Thyroid gland (tissue), 4 donors: ENCODE data around the gene RHPN2. TPM values are rescaled to one million over a fixed set of nuclear protein-coding genes. Genes with fewer than 3 reads are reported as not detected.
A peak's percentile ranks its signal among the peaks of the same experiment; 100 is the strongest.

ENCODE experiments used
- DNase-seq, 2 donors: peaks; one replicate each; pipeline ENCODE4 v3.0.0-alpha.2; 2019
- H3K27ac ChIP-seq, 3 donors: fragments of 200-600 bp; sonication (generic); 1 replicate in 2 of 3; 2 replicates in 1 of 3; pipeline ENCODE4 v1.5.1; 2016 to 2019; ENCODE audit warnings: mild to moderate bottlenecking in 1 of 3, moderate library complexity in 1 of 3
- H3K27me3 ChIP-seq: fragments of 200-600 bp; sonication (generic); one replicate; pipeline ENCODE4 v1.5.1; 2019
- H3K36me3 ChIP-seq, 2 donors: fragments of 200-600 bp; sonication (generic); one replicate each; pipeline ENCODE4 v1.5.1; 2016 to 2019
- H3K4me1 ChIP-seq, 2 donors: fragments of 200-600 bp; sonication (generic); one replicate each; pipeline ENCODE4 v1.5.1; 2017 to 2019
- H3K4me3 ChIP-seq, 3 donors: fragments of 200-600 bp; sonication (generic); replicated peaks in 1 of 3; 1 replicate in 2 of 3; 2 replicates in 1 of 3; pipeline ENCODE4 v1.5.1; 2016; ENCODE audit warnings: mild to moderate bottlenecking in 1 of 3
- H3K9me3 ChIP-seq: fragments of 200-600 bp; sonication (generic); one replicate; pipeline ENCODE4 v1.5.1; 2017
- CTCF ChIP-seq, 6 experiments: fragments of 200-600 bp in 3 of 6; fragments of 450-650 bp in 3 of 6; sonication (generic) in 3 of 6; IDR thresholded peaks; one replicate each; pipeline ENCODE4 v1.5.1; 2016 to 2019; ENCODE audit warnings: antibody characterized with exemption in 6 of 6, mild to moderate bottlenecking in 2 of 6, inconsistent platforms in 1 of 6, moderate library complexity in 1 of 6
- POLR2A ChIP-seq, 2 donors: fragments of 450-650 bp; IDR thresholded peaks; one replicate each; pipeline ENCODE4 v1.6.1; 2017; ENCODE audit warnings: antibody characterized with exemption in 2 of 2, mild to moderate bottlenecking in 2 of 2, moderate library complexity in 1 of 2
- WGBS, 2 donors: methylation state at CpG; one replicate each; pipeline ENCODE4 v1.1.5; 2017; 5-methylcytosine and 5-hydroxymethylcytosine counted together
- intact Hi-C: fragments of 100-400 bp; cut with DNase I; formaldehyde crosslinking; loops from one replicate; pipeline ENCODE4 v1.15.1; 2023
- total RNA-seq, 4 donors: library from RNA; depleted of rRNA; stranded (reverse); fragments of >200 nt; gene quantifications; one replicate each; pipeline ENCODE4 v1.2.3, GENCODE V29; 2016

RHPN2 gene
- total RNA-seq, 4 donors from 2014 or later = 11.2 to 16.9 (median 13.9) TPM

GRCh38 chr19:33055718-33056117 is 9.0 kb downstream of the RHPN2 start:
- Histone ChIP-seq H3K27me3 (no peaks in the 10 kb centered on the region), H3K9me3 (no peaks in the 10 kb centered on the region), H3K36me3 (no peaks in the 10 kb centered on the region), H3K4me3 (no peak overlapping the region), H3K27ac (no peak overlapping the region), H3K4me1 (peaks cover 12 to 25% of the 10 kb centered on the region in 2 donors)
- intact Hi-C loops = no loop called here
- no peak for TF ChIP-seq CTCF (IDR thresholded peaks at IDR 0.05)
- no peak for TF ChIP-seq POLR2A (IDR thresholded peaks at IDR 0.05)
- DNase-seq = no peak
- 36 to 45% methylated on average over 2 of the region's 2 CpGs for WGBS, 2 donors

- TF ChIP-seq CTCF (IDR thresholded peaks at IDR 0.05) (no peak), POLR2A (IDR thresholded peaks at IDR 0.05) (no peak)
- Histone ChIP-seq H3K4me1 (peaks cover 12 to 25% of the 10 kb centered on the region in 2 donors), H3K4me3 (no peak overlapping the region), H3K36me3 (no peaks in the 10 kb centered on the region), H3K27ac (no peak overlapping the region), H3K27me3 (no peaks in the 10 kb centered on the region), H3K9me3 (no peaks in the 10 kb centered on the region)
- DNase-seq = no peak
- 82 to 94% methylated on average over 8 of the region's 8 CpGs for WGBS, 2 donors
- intact Hi-C loops = no loop called here
These were observed 10.1 kb downstream of the RHPN2 start for GRCh38 chr19:33054623-33055022.

- Histone ChIP-seq H3K27ac (peak overlapping the region; percentile 56 to 73 (median 72)), H3K27me3 (no peaks in the 10 kb centered on the region), H3K36me3 (no peaks in the 10 kb centered on the region), H3K4me1 (peaks cover 12 to 19% of the 10 kb centered on the region in 2 donors), H3K9me3 (no peaks in the 10 kb centered on the region), H3K4me3 (no peak overlapping the region)
- TF ChIP-seq CTCF (IDR thresholded peaks at IDR 0.05) (no peak), POLR2A (IDR thresholded peaks at IDR 0.05) (no peak)
- intact Hi-C loops = no loop called here
- WGBS, 2 donors = 35 to 43% methylated on average over 8 of the region's 8 CpGs
- peak; percentile 29 to 53 for DNase-seq
These were observed 12.2 kb downstream of the RHPN2 start for GRCh38 chr19:33052352-33052972.

GRCh38 chr19:33050110-33050509 is 14.6 kb downstream of the RHPN2 start:
- WGBS, 2 donors = 99 to 100% methylated on average over 3 of the region's 3 CpGs
- H3K27ac ChIP-seq = no peak overlapping the region
- intact Hi-C loops = no loop called here

More at GRCh38 chr19:33050110-33050509, 14.6 kb downstream of the RHPN2 start:
- TF ChIP-seq POLR2A (IDR thresholded peaks at IDR 0.05) = no peak
- TF ChIP-seq CTCF (IDR thresholded peaks at IDR 0.05) = no peak
- DNase-seq = no peak
- Histone ChIP-seq H3K4me1 (peaks cover 12 to 19% of the 10 kb centered on the region in 2 donors), H3K36me3 (no peaks in the 10 kb centered on the region), H3K9me3 (no peaks in the 10 kb centered on the region), H3K27me3 (no peaks in the 10 kb centered on the region), H3K4me3 (no peak overlapping the region)
